ENCODE data around the gene KCTD6.
"Not testable (repeated sequence)": the region's sequence is repeated elsewhere in the genome, so short reads cannot be mapped to it uniquely, and the experiment has no call there.

The KCTD6 gene

GRCh38 chr3:58524326-58524888 lies 32.5 kb downstream of the KCTD6 start:
- peak in 1 of 14 donors; percentile 44 for DNase-seq

- DNase-seq: no peak
Measured at GRCh38 chr3:58526515-58526957, 34.6 kb downstream of the KCTD6 start.

GRCh38 chr3:58527440-58527839 lies 35.5 kb downstream of the KCTD6 start:
- not testable (repeated sequence) for DNase-seq

GRCh38 chr3:58528629-58529028 lies 36.7 kb downstream of the KCTD6 start:
- DNase-seq: no peak

GRCh38 chr3:58529516-58530353 lies 37.8 kb downstream of the KCTD6 start:
- no peak for DNase-seq

GRCh38 chr3:58530354-58530865 lies 38.5 kb downstream of the KCTD6 start:
- DNase-seq: no peak

GRCh38 chr3:58531555-58531954 lies 39.7 kb downstream of the KCTD6 start:
- DNase-seq: no peak

GRCh38 chr3:58531956-58532355 lies 40.1 kb downstream of the KCTD6 start:
- DNase-seq: no peak

GRCh38 chr3:58532794-58533220 lies 40.9 kb downstream of the KCTD6 start:
- DNase-seq: peak in 12 of 14 donors; percentile 5 to 69 (median 46)

- no peak for DNase-seq
Measured at GRCh38 chr3:58534592-58535494, 42.9 kb downstream of the KCTD6 start.

GRCh38 chr3:58535531-58536500 lies 43.9 kb downstream of the KCTD6 start:
- peak in 1 of 14 donors; percentile 42 for DNase-seq

- DNase-seq: peak in 3 of 14 donors; percentile 12 to 36 (median 12)
Measured at GRCh38 chr3:58536501-58537411, 44.9 kb downstream of the KCTD6 start, which contains the start of gene ACOX2. ACOX2 (minus strand) TSS chr3:58537190; CDS start chr3:58535106, 2,084 bp downstream.

- peak in 1 of 14 donors; percentile 54 for DNase-seq
Measured at GRCh38 chr3:58537412-58538301, 45.8 kb downstream of the KCTD6 start.

- DNase-seq: no peak
Measured at GRCh38 chr3:58539626-58540025, 47.7 kb downstream of the KCTD6 start.

- DNase-seq: no peak
Measured at GRCh38 chr3:58540176-58540858, 48.4 kb downstream of the KCTD6 start.

GRCh38 chr3:58544541-58544940 lies 52.6 kb downstream of the KCTD6 start:
- DNase-seq: no peak

GRCh38 chr3:58551636-58552180 lies 59.8 kb downstream of the KCTD6 start:
- DNase-seq: no peak

Data from C1 segment of cervical spinal cord (tissue), 14 donors.